Suprapubic skin (tissue), 4 donors: Measurements from ENCODE around the gene PPP2R5C. TPM values are rescaled to one million over a fixed set of nuclear protein-coding genes. Genes with fewer than 3 reads are reported as not detected.

Source experiments
- DNase-seq, 2 donors: peaks; one replicate each; pipeline ENCODE4 v3.0.0-alpha.2; 2019; ENCODE audit warnings: low spot score in 2 of 2
- H3K27ac ChIP-seq: fragments of 200-600 bp; sonication (generic); one replicate; pipeline ENCODE4 v1.5.1; 2019
- H3K27me3 ChIP-seq: fragments of 200-600 bp; sonication (generic); one replicate; pipeline ENCODE4 v1.5.1; 2019
- H3K36me3 ChIP-seq: fragments of 200-600 bp; sonication (generic); one replicate; pipeline ENCODE4 v1.5.1; 2019
- H3K4me1 ChIP-seq: fragments of 200-600 bp; sonication (generic); one replicate; pipeline ENCODE4 v1.5.1; 2019
- H3K4me3 ChIP-seq: fragments of 200-600 bp; sonication (generic); one replicate; pipeline ENCODE4 v1.5.1; 2019; ENCODE audit warnings: mild to moderate bottlenecking
- H3K9me3 ChIP-seq: fragments of 200-600 bp; sonication (generic); one replicate; pipeline ENCODE4 v1.5.1; 2019
- CTCF ChIP-seq, 2 donors: fragments of 200-600 bp in 1 of 2; fragments of 450-650 bp in 1 of 2; sonication (generic) in 1 of 2; IDR thresholded peaks; one replicate each; pipeline ENCODE4 v1.5.1; 2016 to 2019; ENCODE audit warnings: antibody characterized with exemption in 2 of 2, mild to moderate bottlenecking in 1 of 2, moderate library complexity in 1 of 2
- EP300 ChIP-seq: sonication (generic); formaldehyde crosslinking; IDR thresholded peaks from one replicate; pipeline ENCODE4 v1.6.1; 2017; ENCODE audit warnings: antibody characterized with exemption
- POLR2A ChIP-seq, 2 donors: fragments of 450-650 bp; IDR thresholded peaks; one replicate each; pipeline ENCODE4 v1.6.1; 2017; ENCODE audit warnings: antibody characterized with exemption in 2 of 2, mild to moderate bottlenecking in 2 of 2, moderate library complexity in 2 of 2
- POLR2AphosphoS5 ChIP-seq, 3 donors: sonication (generic); formaldehyde crosslinking; IDR thresholded peaks; one replicate each; pipeline ENCODE4 v1.6.1; 2017; ENCODE audit warnings: antibody characterized with exemption in 3 of 3
- WGBS: methylation state at CpG from one replicate; pipeline ENCODE4 v1.1.5; 2018; 5-methylcytosine and 5-hydroxymethylcytosine counted together
- total RNA-seq, 4 donors: library from RNA; depleted of rRNA; stranded (reverse); fragments of >200 nt; gene quantifications; one replicate each; pipeline ENCODE4 v1.1.0, GENCODE V29; 2016

The PPP2R5C gene
- total RNA-seq, 4 donors from 2014 or later: 104 to 149 (median 119) TPM

GRCh38 chr14:101912841-101913240 is 151.3 kb downstream of the PPP2R5C start:
- no peak for DNase-seq
- H3K4me1 ChIP-seq: no peaks in the 10 kb centered on the region
- H3K27ac ChIP-seq: no peak overlapping the region
- WGBS: 93% methylated on average over 13 of the region's 13 CpGs
- H3K9me3 ChIP-seq: no peaks in the 10 kb centered on the region
- no peak overlapping the region for H3K4me3 ChIP-seq
- TF ChIP-seq EP300: no peak
- TF ChIP-seq POLR2A (IDR thresholded peaks at IDR 0.05): no peak
- TF ChIP-seq POLR2AphosphoS5 (IDR thresholded peaks at IDR 0.05): no peak
- no peak for TF ChIP-seq CTCF (IDR thresholded peaks at IDR 0.05)
- peaks cover 84% of the 10 kb centered on the region for H3K36me3 ChIP-seq
- H3K27me3 ChIP-seq: no peaks in the 10 kb centered on the region

GRCh38 chr14:101914083-101914482 is 152.6 kb downstream of the PPP2R5C start:
- Histone ChIP-seq H3K4me3 (no peak overlapping the region), H3K4me1 (no peaks in the 10 kb centered on the region), H3K27me3 (no peaks in the 10 kb centered on the region), H3K27ac (no peak overlapping the region), H3K36me3 (peaks cover 76% of the 10 kb centered on the region), H3K9me3 (no peaks in the 10 kb centered on the region)
- WGBS: 89% methylated on average over 8 of the region's 8 CpGs
- no peak for TF ChIP-seq POLR2AphosphoS5 (IDR thresholded peaks at IDR 0.05)
- no peak for TF ChIP-seq EP300
- TF ChIP-seq POLR2A (IDR thresholded peaks at IDR 0.05): no peak
- TF ChIP-seq CTCF (IDR thresholded peaks at IDR 0.05): no peak
- DNase-seq: no peak

- no peak for DNase-seq
- TF ChIP-seq EP300 (no peak), POLR2AphosphoS5 (IDR thresholded peaks at IDR 0.05) (no peak)
- Histone ChIP-seq H3K27ac (no peak overlapping the region), H3K27me3 (no peaks in the 10 kb centered on the region), H3K4me3 (no peak overlapping the region), H3K36me3 (peaks cover 70% of the 10 kb centered on the region), H3K9me3 (no peaks in the 10 kb centered on the region), H3K4me1 (no peaks in the 10 kb centered on the region)
- 91% methylated on average over 23 of the region's 23 CpGs for WGBS
Observed at GRCh38 chr14:101915871-101916815, 154.6 kb downstream of the PPP2R5C start.

- no peak overlapping the region for H3K27ac ChIP-seq
- 88% methylated on average over 17 of the region's 18 CpGs for WGBS
- TF ChIP-seq POLR2A (IDR thresholded peaks at IDR 0.05) (no peak), CTCF (IDR thresholded peaks at IDR 0.05) (no peak), EP300 (no peak), POLR2AphosphoS5 (IDR thresholded peaks at IDR 0.05) (no peak)
Observed at GRCh38 chr14:101916816-101917412, 155.4 kb downstream of the PPP2R5C start.

GRCh38 chr14:101917413-101918017 is 156.0 kb downstream of the PPP2R5C start:
- DNase-seq: peak in 1 of 2 donors; percentile 49
- H3K9me3 ChIP-seq: no peaks in the 10 kb centered on the region
- no peak overlapping the region for H3K4me3 ChIP-seq
- TF ChIP-seq CTCF (IDR thresholded peaks at IDR 0.05): no peak
- TF ChIP-seq POLR2AphosphoS5 (IDR thresholded peaks at IDR 0.05): no peak
- TF ChIP-seq EP300: no peak
- TF ChIP-seq POLR2A (IDR thresholded peaks at IDR 0.05): no peak
- H3K27me3 ChIP-seq: no peaks in the 10 kb centered on the region
- H3K36me3 ChIP-seq: peaks cover 68% of the 10 kb centered on the region
- 87% methylated on average over 17 of the region's 17 CpGs for WGBS
- no peaks in the 10 kb centered on the region for H3K4me1 ChIP-seq
- no peak overlapping the region for H3K27ac ChIP-seq

More at GRCh38 chr14:101916816-101917412, 155.4 kb downstream of the PPP2R5C start:
- Histone ChIP-seq H3K36me3 (peaks cover 70% of the 10 kb centered on the region), H3K27me3 (no peaks in the 10 kb centered on the region), H3K9me3 (no peaks in the 10 kb centered on the region), H3K4me3 (no peak overlapping the region), H3K4me1 (no peaks in the 10 kb centered on the region)
- DNase-seq: no peak
